ENCODE measurements around the gene SH3D19.
"Not testable (repeated sequence)": the region's sequence is repeated elsewhere in the genome, so short reads cannot be mapped to it uniquely, and the experiment has no call there.

SH3D19 gene

GRCh38 chr4:151321586-151321985 is 3.8 kb downstream of the SH3D19 start:
- no peak for DNase-seq (ENCODE audit: low spot score)

GRCh38 chr4:151319490-151319889 is 5.9 kb downstream of the SH3D19 start:
- DNase-seq (ENCODE audit: low spot score), result no peak

GRCh38 chr4:151318307-151319006 is 6.9 kb downstream of the SH3D19 start:
- no peak for DNase-seq (ENCODE audit: low spot score)

GRCh38 chr4:151316645-151317044 is 8.8 kb downstream of the SH3D19 start:
- no peak for DNase-seq (ENCODE audit: low spot score)

GRCh38 chr4:151315212-151315886 is 10.1 kb downstream of the SH3D19 start:
- no peak for DNase-seq (ENCODE audit: low spot score)

GRCh38 chr4:151314479-151314878 is 10.9 kb downstream of the SH3D19 start:
- no peak for DNase-seq (ENCODE audit: low spot score)

- DNase-seq (ENCODE audit: low spot score), result no peak
Measured at GRCh38 chr4:151314010-151314355, 11.4 kb downstream of the SH3D19 start.

- DNase-seq (ENCODE audit: low spot score), result no peak
Measured at GRCh38 chr4:151313306-151314009, 11.9 kb downstream of the SH3D19 start.

- DNase-seq (ENCODE audit: low spot score), result no peak
Measured at GRCh38 chr4:151310124-151310728, 15.2 kb downstream of the SH3D19 start.

- DNase-seq (ENCODE audit: low spot score), result no peak
Measured at GRCh38 chr4:151304755-151305154, 20.6 kb downstream of the SH3D19 start.

- no peak for DNase-seq (ENCODE audit: low spot score)
Measured at GRCh38 chr4:151304226-151304625, 21.2 kb downstream of the SH3D19 start.

- no peak for DNase-seq (ENCODE audit: low spot score)
Measured at GRCh38 chr4:151302432-151302831, 23.0 kb downstream of the SH3D19 start.

GRCh38 chr4:151297170-151297569 is 28.2 kb downstream of the SH3D19 start:
- DNase-seq (ENCODE audit: low spot score), result no peak

- no peak for DNase-seq (ENCODE audit: low spot score)
Measured at GRCh38 chr4:151296227-151296626, 29.2 kb downstream of the SH3D19 start.

- no peak for DNase-seq (ENCODE audit: low spot score)
Measured at GRCh38 chr4:151294833-151295496, 30.4 kb downstream of the SH3D19 start.

- DNase-seq (ENCODE audit: low spot score), result no peak
Measured at GRCh38 chr4:151292038-151292437, 33.4 kb downstream of the SH3D19 start.

- DNase-seq (ENCODE audit: low spot score), result no peak
Measured at GRCh38 chr4:151291485-151291884, 33.9 kb downstream of the SH3D19 start.

GRCh38 chr4:151287409-151287808 is 38.0 kb downstream of the SH3D19 start:
- DNase-seq (ENCODE audit: low spot score), result no peak

- DNase-seq (ENCODE audit: low spot score), result no peak
Measured at GRCh38 chr4:151284534-151285245, 40.7 kb downstream of the SH3D19 start.

GRCh38 chr4:151276787-151277562 is 48.4 kb downstream of the SH3D19 start, which contains the start of gene PRSS48:
TSS of gene PRSS48 (plus strand) at chr4:151277161. CDS start at chr4:151277173, 12 bp downstream.
- peak; percentile 63 for DNase-seq (ENCODE audit: low spot score)

GRCh38 chr4:151268905-151269304 is 56.5 kb downstream of the SH3D19 start:
- DNase-seq (ENCODE audit: low spot score), result not testable (repeated sequence)
